Mucosa of gallbladder (tissue), 1 donor: Measurements from ENCODE around the gene EEF1A2. TPM values are rescaled to one million over a fixed set of nuclear protein-coding genes. Genes with fewer than 3 reads are reported as not detected.
"Not testable (repeated sequence)": the region's sequence is repeated elsewhere in the genome, so short reads cannot be mapped to it uniquely, and the experiment has no call there.

Source experiments
- DNase-seq: peaks from one replicate; pipeline ENCODE4 v3.0.0-alpha.2; 2020; ENCODE audit warnings: low spot score
- total RNA-seq: library from RNA; stranded (reverse); gene quantifications from one replicate; pipeline ENCODE4 v1.2.1, GENCODE V29; 2021
- donor health status: DM: no; HTN: no; CAD: no.

The EEF1A2 gene
- total RNA-seq, 1 donor from 2014 or later = 56.3 TPM

GRCh38 chr20:63520504-63520933 is 21.6 kb upstream of the EEF1A2 start, which contains the start of gene PPDPF:
Gene PPDPF (plus strand): TSS chr20:63520765. CDS start chr20:63521309, 544 bp downstream.
- DNase-seq = peak; percentile 85

- no peak for DNase-seq
Measured at GRCh38 chr20:63519668-63520503, 21.0 kb upstream of the EEF1A2 start.

- no peak for DNase-seq
Measured at GRCh38 chr20:63518946-63519667, 20.2 kb upstream of the EEF1A2 start.

GRCh38 chr20:63518351-63518861 is 19.5 kb upstream of the EEF1A2 start:
- DNase-seq = no peak

GRCh38 chr20:63517376-63518309 is 18.8 kb upstream of the EEF1A2 start:
- DNase-seq = no peak

- DNase-seq = not testable (repeated sequence)
Measured at GRCh38 chr20:63514520-63514919, 15.6 kb upstream of the EEF1A2 start.

- DNase-seq = no peak
Measured at GRCh38 chr20:63513207-63513606, 14.3 kb upstream of the EEF1A2 start.

GRCh38 chr20:63509088-63509564 is 10.2 kb upstream of the EEF1A2 start:
- DNase-seq = no peak

- no peak for DNase-seq
Measured at GRCh38 chr20:63508072-63508768, 9.3 kb upstream of the EEF1A2 start.

GRCh38 chr20:63507083-63507743 is 8.3 kb upstream of the EEF1A2 start:
- DNase-seq = no peak

- DNase-seq = no peak
Measured at GRCh38 chr20:63505723-63506122, 6.8 kb upstream of the EEF1A2 start.

- no peak for DNase-seq
Measured at GRCh38 chr20:63505281-63505680, 6.4 kb upstream of the EEF1A2 start.

- no peak for DNase-seq
Measured at GRCh38 chr20:63504642-63505041, 5.8 kb upstream of the EEF1A2 start.

- DNase-seq = no peak
Measured at GRCh38 chr20:63503524-63503923, 4.6 kb upstream of the EEF1A2 start.

- DNase-seq = no peak
Measured at GRCh38 chr20:63502671-63503172, 3.8 kb upstream of the EEF1A2 start.

- DNase-seq = no peak
Measured at GRCh38 chr20:63501818-63502670, 3.2 kb upstream of the EEF1A2 start.

GRCh38 chr20:63500902-63501817 is 2.3 kb upstream of the EEF1A2 start:
- DNase-seq = no peak
